ENCODE measurements around the gene DUSP22. TPM values are rescaled to one million over a fixed set of nuclear protein-coding genes. Genes with fewer than 3 reads are reported as not detected.
"Not testable (repeated sequence)": the region's sequence is repeated elsewhere in the genome, so short reads cannot be mapped to it uniquely, and the experiment has no call there.

The DUSP22 gene
- total RNA-seq, 2 experiments from 2014 or later = 38.1 to 47.8 TPM

DNA sequence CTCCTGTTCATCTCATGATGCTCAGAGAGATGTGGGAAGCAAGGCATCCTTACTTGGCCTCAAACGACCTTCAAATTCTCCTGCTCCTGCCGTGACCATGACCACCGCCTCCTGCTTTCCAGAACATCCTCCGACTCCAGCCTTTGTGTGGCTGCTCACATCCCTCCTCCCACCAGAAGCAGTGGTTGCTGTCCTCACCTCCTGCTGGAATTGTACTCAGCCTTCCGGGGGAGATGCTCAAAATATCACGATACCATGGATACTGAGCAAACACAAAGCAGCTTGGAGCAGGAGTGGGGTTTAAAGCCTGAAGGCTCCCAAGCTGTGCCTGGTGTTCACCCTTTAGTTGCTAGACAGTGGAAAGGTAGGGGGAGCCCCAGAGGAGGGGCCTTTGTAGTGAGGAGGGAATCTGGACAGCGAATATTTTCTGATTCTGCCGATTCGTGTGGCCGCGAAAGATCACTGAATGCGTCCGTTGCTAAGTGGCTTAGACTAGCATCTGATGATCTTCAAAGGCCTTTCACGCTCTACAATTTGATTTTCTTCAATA is 9.3 kb upstream of the DUSP22 start:
- Mint-ChIP-seq H3K27ac (no peak overlapping the region), H3K4me3 (no peak overlapping the region), H3K36me3 (peaks cover 10% of the 10 kb centered on the region), H3K9me3 (ENCODE audit: low read depth) (no peaks in the 10 kb centered on the region), H3K27me3 (no peaks in the 10 kb centered on the region), H3K4me1 (peaks cover 30% of the 10 kb centered on the region)
- DNase-seq (no peak), ATAC-seq (no peak)
- CTCF ChIA-PET = no interaction called here

GRCh38 chr6:284486-284885 is 7.8 kb upstream of the DUSP22 start:
- CTCF ChIA-PET = interaction anchor here (0.8 to 1.5 kb wide), 5 partner anchors 9 to 108 kb away, joined by 3 to 4 read pairs (median 3); no protein-coding TSS in a partner anchor
- Mint-ChIP-seq H3K27me3 (no peaks in the 10 kb centered on the region), H3K9me3 (ENCODE audit: low read depth) (no peaks in the 10 kb centered on the region), H3K4me3 (no peak overlapping the region), H3K27ac (no peak overlapping the region), H3K4me1 (peaks cover 35% of the 10 kb centered on the region), H3K36me3 (peaks cover 17% of the 10 kb centered on the region)
- no peak for DNase-seq
- ATAC-seq = no peak

- no peaks in the 10 kb centered on the region for H3K27me3 Mint-ChIP-seq
- H3K27ac Mint-ChIP-seq = peak overlapping the region; percentile 59
- no peak overlapping the region for H3K4me3 Mint-ChIP-seq
- H3K36me3 Mint-ChIP-seq = peaks cover 20% of the 10 kb centered on the region
- no peak for DNase-seq
- H3K4me1 Mint-ChIP-seq = peaks cover 39% of the 10 kb centered on the region
- peak; percentile 58 for ATAC-seq
- H3K9me3 Mint-ChIP-seq (ENCODE audit: low read depth) = no peaks in the 10 kb centered on the region
- CTCF ChIA-PET = interaction anchor here (0.8 to 1.6 kb wide), 6 partner anchors 8 to 107 kb away, joined by 3 to 8 read pairs (median 4); no protein-coding TSS in a partner anchor
These were observed 7.1 kb upstream of the DUSP22 start for GRCh38 chr6:285030-285771.

GRCh38 chr6:285902-286301 is 6.4 kb upstream of the DUSP22 start:
- H3K9me3 Mint-ChIP-seq (ENCODE audit: low read depth); DNase-seq; H3K27me3 Mint-ChIP-seq; H3K27ac Mint-ChIP-seq; ATAC-seq; H3K4me3 Mint-ChIP-seq: not testable (repeated sequence)
- H3K36me3 Mint-ChIP-seq = peaks cover 22% of the 10 kb centered on the region
- peaks cover 44% of the 10 kb centered on the region for H3K4me1 Mint-ChIP-seq
- CTCF ChIA-PET = interaction anchor here (1.1 to 1.6 kb wide), 2 partner anchors 22 to 69 kb away, joined by 3 to 8 read pairs; no protein-coding TSS in a partner anchor

DNA sequence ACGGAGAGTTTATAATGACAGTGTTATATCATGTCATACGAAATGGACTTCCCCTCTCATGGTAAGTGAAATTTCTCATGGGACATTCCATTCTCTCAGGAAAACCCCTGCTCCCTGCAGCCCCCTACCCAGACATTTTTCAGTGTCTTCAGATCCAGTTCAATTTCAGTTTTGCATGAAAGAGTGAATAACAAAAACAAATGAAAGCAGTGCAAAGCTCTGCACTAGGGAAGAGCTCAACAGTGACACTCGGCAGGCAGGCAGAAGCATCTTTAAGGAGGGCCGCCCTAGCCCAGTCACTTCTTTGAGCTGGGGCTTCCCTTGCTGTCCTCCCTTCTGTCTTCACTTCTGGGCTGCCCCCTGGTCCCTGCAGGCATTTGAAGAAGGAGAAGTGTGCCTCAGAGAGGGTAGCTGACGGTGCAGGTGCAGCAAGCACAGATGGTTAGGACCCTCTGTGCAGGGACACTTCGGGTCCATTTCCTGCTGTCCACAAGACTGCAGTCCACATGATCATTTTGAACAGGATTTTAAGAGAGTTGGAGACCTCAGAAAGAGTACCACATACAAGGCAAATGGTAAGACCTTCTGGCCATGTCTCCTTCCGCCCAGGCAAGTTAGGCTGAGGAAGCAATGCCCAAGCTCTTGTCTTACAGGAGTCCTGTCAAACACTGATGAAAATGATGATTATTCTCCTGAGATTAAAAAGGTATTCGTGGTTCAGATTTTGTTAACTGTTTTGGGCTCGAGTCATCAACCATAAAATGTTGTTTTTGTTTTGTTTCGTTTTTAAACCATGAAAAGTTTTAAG is 5.4 kb upstream of the DUSP22 start:
- Mint-ChIP-seq H3K36me3 (peaks cover 24% of the 10 kb centered on the region), H3K27ac (no peak overlapping the region), H3K4me1 (peaks cover 51% of the 10 kb centered on the region), H3K4me3 (no peak overlapping the region), H3K9me3 (ENCODE audit: low read depth) (no peaks in the 10 kb centered on the region), H3K27me3 (no peaks in the 10 kb centered on the region)
- ATAC-seq = no peak
- CTCF ChIA-PET = interaction anchor here (0.7 to 1.6 kb wide), 4 partner anchors 23 to 70 kb away, joined by 3 to 8 read pairs (median 3); no protein-coding TSS in a partner anchor
- DNase-seq = no peak

- Mint-ChIP-seq H3K4me3 (no peak overlapping the region), H3K9me3 (ENCODE audit: low read depth) (no peaks in the 10 kb centered on the region), H3K27me3 (no peaks in the 10 kb centered on the region), H3K36me3 (peaks cover 24% of the 10 kb centered on the region), H3K4me1 (peaks cover 51% of the 10 kb centered on the region), H3K27ac (no peak overlapping the region)
- CTCF ChIA-PET = interaction anchor here (0.7 to 0.8 kb wide), 2 partner anchors 51 to 61 kb away, joined by 3 read pairs; no protein-coding TSS in a partner anchor
- ATAC-seq (no peak), DNase-seq (no peak)
These were observed 4.8 kb upstream of the DUSP22 start for GRCh38 chr6:287489-287860.

- ATAC-seq (no peak), DNase-seq (no peak)
- Mint-ChIP-seq H3K27me3 (no peaks in the 10 kb centered on the region), H3K9me3 (ENCODE audit: low read depth) (no peaks in the 10 kb centered on the region), H3K4me1 (peaks cover 57% of the 10 kb centered on the region), H3K36me3 (peaks cover 28% of the 10 kb centered on the region), H3K27ac (no peak overlapping the region), H3K4me3 (no peak overlapping the region)
- CTCF ChIA-PET = interaction anchor here (1.6 kb wide), 1 partner anchor 101 kb away, joined by 4 read pairs; no protein-coding TSS in a partner anchor
These were observed 3.4 kb upstream of the DUSP22 start for GRCh38 chr6:288866-289265.

DNA sequence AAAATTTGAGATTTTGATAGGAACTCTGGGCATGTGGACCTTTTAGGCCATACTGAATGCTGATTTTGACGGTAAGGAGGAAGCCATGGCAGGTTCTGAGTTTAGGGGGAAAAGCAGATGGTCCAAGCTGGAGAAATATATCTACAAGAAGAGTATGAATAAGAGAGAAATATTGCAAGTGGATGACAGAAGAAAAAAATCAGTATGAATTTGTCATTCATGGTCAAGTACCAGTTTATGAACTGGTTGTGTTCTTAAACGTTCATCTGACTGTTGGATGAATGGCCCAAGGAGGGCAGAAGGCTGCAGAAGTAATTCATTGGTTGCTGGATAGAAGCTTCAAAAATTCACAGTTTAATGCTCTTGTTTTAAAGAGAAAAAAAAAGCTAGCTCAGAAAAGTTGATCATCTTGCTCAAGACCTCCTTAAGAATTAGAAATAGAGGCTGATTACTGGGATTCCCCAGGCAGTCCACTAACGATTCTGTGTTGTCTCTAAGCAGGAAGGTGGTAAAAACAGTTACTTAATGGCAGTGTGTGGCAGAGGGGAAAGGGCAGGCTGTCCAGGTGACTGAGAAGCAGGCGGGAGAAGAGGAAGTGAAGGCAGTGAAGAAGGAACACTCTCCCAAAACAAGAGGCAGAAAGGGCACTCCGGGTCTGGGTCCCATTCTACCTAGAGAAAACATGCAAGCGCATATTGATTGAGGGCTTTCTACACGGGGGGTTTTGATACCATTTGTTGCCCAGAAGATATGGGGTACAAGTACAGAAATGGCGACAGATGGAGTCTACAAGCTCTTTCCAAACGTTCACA is 2.0 kb upstream of the DUSP22 start:
- no peaks in the 10 kb centered on the region for H3K27me3 Mint-ChIP-seq
- peak overlapping the region; percentile 34 for H3K4me3 Mint-ChIP-seq
- peaks cover 30% of the 10 kb centered on the region for H3K36me3 Mint-ChIP-seq
- H3K27ac Mint-ChIP-seq = peak overlapping the region; percentile 29
- CTCF ChIA-PET = interaction anchor here (1.6 kb wide), 1 partner anchor 102 kb away, joined by 4 read pairs; no protein-coding TSS in a partner anchor
- ATAC-seq (no peak), DNase-seq (no peak)
- no peaks in the 10 kb centered on the region for H3K9me3 Mint-ChIP-seq (ENCODE audit: low read depth)
- peaks cover 60% of the 10 kb centered on the region for H3K4me1 Mint-ChIP-seq

DNA sequence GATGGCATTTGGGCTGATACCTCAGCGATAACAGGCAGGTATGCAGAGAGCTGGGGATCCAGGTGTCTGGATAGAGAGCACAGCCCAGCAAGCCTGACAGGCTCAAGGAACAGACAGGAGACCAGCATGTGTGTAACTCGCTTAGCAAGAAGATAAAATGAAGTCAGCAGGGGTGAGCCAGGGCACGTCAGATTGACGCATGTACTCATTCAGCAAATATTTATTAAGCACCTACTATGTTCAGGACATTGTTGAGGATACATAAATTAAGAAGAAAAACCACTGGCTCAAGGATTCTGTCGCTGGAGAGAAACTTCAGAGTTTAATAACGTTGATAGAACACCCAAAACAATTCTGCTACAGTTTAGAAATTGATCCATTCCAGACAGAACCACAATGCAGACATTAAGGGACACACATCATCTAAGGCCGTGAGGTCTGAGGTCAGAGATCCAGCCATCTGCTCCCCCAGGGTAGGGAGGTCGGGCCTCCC is 1.0 kb upstream of the DUSP22 start:
- peaks cover 62% of the 10 kb centered on the region for H3K4me1 Mint-ChIP-seq

GRCh38 chr6:292506-293192 is 362 bp downstream of the DUSP22 start:
- peak overlapping the region; percentile 92 for H3K27ac Mint-ChIP-seq
- peak overlapping the region; percentile 92 for H3K4me3 Mint-ChIP-seq
- H3K9me3 Mint-ChIP-seq (ENCODE audit: low read depth) = no peaks in the 10 kb centered on the region
- DNase-seq (peak; percentile 92), ATAC-seq (peak; percentile 55)
- peaks cover 24% of the 10 kb centered on the region for H3K36me3 Mint-ChIP-seq
- H3K27me3 Mint-ChIP-seq = no peaks in the 10 kb centered on the region
- H3K4me1 Mint-ChIP-seq = peaks cover 64% of the 10 kb centered on the region
- CTCF ChIA-PET = interaction anchor here (1.2 to 2.6 kb wide), 11 partner anchors 8 to 300 kb away, joined by 3 to 12 read pairs (median 4); partner anchors contain the start of gene IRF4

More for the DNA sequence above, 1.0 kb upstream of the DUSP22 start:
- Mint-ChIP-seq H3K36me3 (peaks cover 28% of the 10 kb centered on the region), H3K27ac (peak overlapping the region; percentile 78), H3K4me3 (peak overlapping the region; percentile 77), H3K9me3 (ENCODE audit: low read depth) (no peaks in the 10 kb centered on the region), H3K27me3 (no peaks in the 10 kb centered on the region)
- DNase-seq (no peak), ATAC-seq (no peak)
- CTCF ChIA-PET = no interaction called here

- H3K9me3 Mint-ChIP-seq (ENCODE audit: low read depth) = no peaks in the 10 kb centered on the region
- CTCF ChIA-PET = interaction anchor here (0.7 to 2.6 kb wide), 14 partner anchors 9 to 299 kb away, joined by 3 to 12 read pairs (median 4); partner anchors contain the start of gene IRF4
- no peak for ATAC-seq
- peaks cover 21% of the 10 kb centered on the region for H3K36me3 Mint-ChIP-seq
- no peak for DNase-seq
- peaks cover 64% of the 10 kb centered on the region for H3K4me1 Mint-ChIP-seq
- H3K4me3 Mint-ChIP-seq = peak overlapping the region; percentile 92
- H3K27me3 Mint-ChIP-seq = no peaks in the 10 kb centered on the region
- peak overlapping the region; percentile 92 for H3K27ac Mint-ChIP-seq
These were observed 1.2 kb downstream of the DUSP22 start for GRCh38 chr6:293193-294174.
